Fibroblast of skin of right quadriceps (primary cell): Measurements from ENCODE around the gene AFF3.
A peak's percentile ranks its signal among the peaks of the same experiment; 100 is the strongest.
"Not testable (repeated sequence)": the region's sequence is repeated elsewhere in the genome, so short reads cannot be mapped to it uniquely, and the experiment has no call there.

Experiments used
- DNase-seq: peaks from one replicate; pipeline ENCODE4 v3.0.0-alpha.2; 2013

Gene AFF3

DNA sequence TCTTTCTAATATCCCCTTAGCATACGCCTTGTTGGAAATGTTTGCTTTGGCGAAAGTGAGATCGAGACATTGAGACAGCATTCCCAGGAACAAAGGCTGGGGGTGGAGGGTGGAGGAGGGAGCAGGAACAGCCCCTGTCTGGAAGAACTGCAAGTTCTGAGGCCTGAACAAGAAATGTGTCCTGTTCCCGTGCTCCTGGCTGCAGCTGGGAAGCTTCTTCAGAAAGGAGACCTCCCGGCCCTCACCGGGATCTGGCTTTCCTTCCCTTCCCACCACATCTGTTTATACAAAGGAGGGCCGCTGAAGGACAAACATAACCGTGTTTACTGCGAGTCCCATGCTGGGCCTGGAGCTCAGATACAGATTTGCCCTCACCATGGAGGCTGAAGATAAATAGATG is 35.9 kb downstream of the AFF3 start:
- peak; percentile 7 for DNase-seq

DNA sequence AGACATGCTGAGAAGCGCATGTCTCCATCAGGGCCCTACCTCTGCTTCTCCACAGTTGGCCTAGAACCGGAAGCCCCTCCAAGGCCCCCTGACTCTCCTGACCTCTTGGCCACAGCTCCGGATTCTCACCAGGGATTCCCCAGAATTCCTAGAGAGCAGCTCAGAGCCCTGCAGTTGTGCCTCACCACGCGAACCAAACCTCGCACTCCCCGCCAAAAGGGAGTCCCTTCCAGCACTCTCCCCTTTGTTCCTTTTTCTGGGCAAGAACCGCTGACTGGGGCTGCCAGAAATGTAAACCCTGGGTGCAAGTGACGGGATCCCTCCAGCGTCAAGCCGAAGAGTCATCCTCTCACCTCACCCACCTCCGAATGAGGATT is 36.7 kb downstream of the AFF3 start:
- DNase-seq, result peak; percentile 11

DNA sequence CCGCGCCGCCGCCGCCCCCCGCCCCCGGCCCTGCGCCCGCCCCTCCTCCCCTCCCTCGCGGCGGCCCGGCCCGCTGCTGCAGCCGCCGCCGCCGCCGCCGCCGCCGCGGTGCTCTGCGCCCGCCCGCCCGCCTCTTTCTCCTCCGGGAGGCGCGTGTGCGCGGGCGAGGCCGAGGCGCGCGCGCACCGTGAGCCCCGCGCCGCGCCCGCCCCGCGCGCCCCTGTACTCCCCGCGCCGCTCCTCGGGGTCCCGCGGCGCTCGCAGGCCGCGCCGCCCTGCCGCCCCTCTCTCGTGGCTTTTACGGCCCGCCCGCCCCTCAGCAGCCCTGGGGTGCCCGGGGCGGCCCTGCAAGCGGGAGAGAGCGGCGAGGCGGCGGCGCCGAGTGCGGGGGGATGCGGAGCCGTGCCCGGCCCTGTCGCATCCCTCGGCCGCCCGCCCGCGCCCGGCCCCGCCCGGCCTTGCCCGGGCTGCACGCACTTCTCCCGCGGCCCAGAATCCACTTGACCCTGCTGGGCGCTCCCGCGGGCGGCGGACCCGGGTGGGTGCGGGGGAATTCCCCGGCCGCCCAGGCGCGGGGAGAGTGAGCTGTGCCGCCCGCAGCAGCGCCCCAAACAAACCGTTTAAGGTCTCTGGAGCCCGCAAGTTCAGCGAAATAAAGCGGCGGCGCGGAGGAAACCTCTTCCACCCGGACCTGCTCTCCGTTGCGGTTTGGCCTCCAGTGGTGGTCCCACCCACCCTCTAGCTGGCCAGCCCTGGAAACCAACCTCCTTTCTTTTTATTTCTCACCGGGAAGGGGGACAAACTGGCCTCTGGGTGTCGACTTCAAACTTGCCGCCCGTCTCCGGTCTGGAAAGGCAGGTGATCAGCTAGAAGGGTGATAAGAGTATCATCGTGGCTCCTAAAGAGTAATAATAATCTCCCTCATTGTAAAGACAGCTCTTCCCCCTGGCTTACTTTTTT is 37.4 kb downstream of the AFF3 start:
- peak; percentile 34 for DNase-seq

DNA sequence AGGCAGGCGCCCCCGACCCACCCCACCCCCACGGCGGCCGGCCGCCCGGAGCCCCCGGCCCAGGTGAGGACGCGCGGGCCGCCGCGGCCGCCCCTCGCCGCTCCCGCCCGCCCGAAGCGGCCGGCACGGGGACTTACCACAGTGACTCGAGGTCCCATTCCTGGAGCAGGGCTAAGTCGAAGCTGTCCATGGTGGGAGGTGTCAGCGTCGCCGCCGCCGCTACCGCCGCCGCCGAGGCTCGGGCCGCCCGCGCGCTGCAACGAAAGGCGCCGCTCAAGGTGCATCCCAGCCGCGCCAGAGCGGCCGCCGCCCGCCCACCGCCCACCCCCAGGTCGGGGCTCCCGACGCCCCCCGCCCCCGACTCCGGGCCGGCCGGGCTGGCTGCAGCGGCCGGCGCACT is 38.1 kb downstream of the AFF3 start:
- DNase-seq, result not testable (repeated sequence)

DNA sequence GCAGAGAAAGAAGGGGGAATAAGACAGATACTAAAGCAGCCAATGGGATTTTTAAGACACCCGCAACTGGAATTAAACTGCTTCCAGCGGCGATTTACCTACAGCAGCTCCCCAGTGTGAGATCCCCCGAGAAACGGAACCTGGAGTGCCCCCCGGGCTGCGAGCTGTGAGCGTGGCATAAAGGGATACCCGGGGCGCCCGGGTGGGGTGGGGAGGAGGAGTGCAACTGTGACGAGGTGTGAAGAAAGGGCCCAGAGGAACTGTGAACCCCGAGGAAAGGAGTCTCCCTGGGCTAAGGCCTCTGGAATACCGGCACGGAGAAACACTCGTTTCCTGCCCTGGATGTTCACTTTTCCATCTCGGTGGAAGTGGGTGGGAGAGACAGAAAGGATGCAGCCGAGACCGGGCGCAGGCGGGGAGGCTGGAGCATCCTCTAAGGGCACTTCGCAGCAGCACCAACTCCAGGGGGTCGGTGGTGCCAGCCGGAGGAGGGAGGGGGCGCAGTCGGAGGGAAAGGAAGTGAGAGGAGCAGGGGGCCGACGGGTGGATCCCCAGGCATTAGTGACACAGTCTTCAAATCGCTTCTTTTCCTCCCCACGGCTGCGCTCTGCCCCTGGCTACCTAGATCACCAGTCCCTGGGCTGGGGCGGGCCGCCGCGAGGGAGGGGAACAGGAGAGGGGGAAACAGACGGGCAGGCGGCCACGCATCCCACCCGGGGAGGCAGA is 38.7 kb downstream of the AFF3 start:
- not testable (repeated sequence) for DNase-seq

DNA sequence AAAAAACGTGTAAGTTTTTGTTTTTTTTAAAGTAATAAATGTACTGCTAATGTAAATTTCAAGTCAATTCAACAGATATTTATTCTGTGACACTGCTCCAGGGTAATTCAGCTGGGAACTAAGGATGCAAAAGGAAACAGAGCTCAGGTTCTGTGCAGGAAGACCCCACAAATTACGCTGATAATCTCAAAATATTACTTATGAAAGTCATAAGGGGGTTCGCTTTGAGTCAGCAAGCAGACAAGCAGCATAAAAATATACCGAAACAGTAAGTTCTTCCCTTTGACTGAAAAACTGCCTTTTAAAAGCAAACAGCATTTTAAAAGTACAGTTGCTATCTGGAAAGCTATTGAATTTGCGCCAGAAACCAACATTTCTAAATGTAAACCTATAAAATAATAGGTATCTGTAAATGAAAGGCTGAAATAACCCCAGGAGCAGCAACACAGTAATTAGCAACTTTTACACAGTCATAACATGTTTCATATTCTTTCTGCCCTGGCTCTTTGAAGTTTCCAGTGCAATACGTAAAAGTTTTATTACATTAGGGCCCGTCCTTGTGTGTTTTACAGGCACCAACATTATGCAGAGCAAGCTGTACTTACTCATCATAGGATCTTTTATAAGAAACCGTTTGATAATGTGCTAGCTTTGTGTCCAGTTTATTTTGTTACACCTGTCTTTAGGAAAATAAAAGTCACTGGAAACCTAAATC is 39.8 kb downstream of the AFF3 start:
- DNase-seq, result not testable (repeated sequence)

DNA sequence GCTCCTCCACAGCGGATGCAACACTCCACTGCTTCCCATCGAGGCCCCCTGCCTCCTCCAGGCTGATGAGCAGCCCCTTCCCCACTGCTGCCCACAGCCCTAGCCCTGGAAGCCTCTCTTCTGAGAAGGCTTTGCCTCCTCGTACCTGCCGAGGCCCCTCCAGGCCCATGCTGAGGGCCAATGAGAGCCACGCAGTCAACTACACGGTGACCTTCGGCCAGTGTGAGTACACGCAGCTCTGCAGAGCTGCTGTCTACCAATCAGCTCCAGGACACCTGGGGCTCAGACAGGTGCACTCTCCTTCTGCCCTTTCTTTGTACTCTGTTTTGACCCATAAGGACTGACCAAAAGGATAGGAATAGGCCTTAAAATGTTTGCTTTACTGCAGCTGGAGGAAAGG is 43.5 kb downstream of the AFF3 start:
- not testable (repeated sequence) for DNase-seq

DNA sequence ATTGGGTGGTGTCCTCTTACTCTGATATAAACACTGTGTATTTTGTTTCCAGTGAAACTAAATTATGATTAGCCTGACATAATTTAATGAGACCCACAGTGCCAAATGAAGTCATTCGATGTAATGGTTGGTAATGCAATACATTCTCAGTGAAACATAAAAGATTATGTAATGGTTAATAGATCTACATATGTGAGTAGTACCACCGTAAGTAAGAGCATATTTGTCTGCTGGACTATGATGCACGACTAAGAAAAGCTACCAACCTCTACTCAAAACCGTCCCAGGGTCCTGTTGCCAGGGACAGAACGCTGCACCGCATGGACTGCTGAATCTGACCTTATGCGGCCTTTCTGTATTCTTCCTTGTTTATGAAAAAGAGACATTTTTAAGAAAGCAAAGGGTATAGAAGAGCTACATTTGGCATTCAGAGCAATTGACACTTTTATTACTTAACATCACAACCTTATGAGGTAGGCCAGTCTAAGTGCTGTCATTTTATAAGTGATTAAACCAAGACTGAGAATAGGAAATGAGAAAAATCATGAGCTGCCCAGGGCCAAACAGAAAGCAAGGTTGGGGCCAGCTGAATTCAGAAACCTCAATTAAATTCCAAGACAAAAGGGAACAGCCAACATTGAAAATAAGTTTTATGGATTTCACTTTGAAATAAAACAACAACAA is 44.6 kb downstream of the AFF3 start:
- not testable (repeated sequence) for DNase-seq

DNA sequence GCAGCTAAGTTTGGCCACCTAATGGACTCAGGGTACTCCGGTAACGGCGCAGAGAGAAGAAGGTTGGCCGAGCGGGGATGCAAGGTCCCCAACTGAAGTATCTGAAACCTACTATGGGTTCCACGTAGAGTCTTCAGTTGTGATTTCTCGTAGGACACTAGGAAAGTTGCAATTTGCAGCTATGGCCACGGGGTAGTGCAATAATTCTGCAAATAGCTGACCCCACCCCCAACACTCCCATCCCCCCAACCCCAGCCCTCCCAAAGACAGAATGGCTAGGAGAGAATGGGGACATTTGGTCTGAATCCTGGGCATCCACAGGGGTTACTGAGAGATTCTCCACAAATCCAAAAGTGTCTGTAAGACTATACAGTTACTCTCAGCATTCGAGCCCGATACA is 46.5 kb downstream of the AFF3 start:
- DNase-seq, result not testable (repeated sequence)

DNA sequence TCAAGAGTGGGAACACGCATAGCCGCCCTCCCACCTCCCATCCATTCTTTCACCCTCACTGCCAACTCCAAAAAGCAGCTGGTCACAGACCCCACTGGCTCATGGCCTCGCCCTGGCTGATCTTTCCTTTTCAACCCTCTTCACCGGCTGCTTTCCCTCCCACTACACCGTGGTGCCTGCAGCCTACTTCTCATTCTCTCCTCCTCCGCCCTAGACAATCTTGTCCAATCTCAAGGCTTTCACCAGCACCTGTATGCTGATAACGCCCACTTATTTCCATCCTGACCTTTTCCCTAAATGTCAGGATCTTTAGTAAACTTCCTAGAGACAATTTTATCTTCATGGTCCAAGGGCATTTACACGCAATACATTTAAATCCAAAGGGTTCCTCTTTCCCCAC is 50.6 kb downstream of the AFF3 start:
- not testable (repeated sequence) for DNase-seq

DNA sequence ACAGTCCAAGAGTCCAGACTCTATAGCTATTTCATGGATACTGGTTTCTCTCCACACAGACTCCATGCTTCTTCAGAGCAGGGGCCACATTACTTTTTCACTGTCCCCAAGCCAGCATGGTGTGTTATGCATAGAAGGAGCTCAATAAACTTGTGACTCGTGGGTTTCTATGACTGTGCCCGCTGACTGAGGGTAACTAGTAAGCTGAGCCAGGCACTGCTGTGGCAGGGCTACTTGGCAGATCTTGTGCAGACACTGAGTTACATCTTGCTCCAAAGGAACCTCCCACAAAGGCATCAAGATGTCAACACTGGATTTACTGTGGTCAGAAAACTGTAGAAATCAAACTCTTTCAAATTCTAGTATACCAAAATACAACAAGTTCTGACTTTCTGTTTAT is 56.6 kb downstream of the AFF3 start:
- not testable (repeated sequence) for DNase-seq

DNA sequence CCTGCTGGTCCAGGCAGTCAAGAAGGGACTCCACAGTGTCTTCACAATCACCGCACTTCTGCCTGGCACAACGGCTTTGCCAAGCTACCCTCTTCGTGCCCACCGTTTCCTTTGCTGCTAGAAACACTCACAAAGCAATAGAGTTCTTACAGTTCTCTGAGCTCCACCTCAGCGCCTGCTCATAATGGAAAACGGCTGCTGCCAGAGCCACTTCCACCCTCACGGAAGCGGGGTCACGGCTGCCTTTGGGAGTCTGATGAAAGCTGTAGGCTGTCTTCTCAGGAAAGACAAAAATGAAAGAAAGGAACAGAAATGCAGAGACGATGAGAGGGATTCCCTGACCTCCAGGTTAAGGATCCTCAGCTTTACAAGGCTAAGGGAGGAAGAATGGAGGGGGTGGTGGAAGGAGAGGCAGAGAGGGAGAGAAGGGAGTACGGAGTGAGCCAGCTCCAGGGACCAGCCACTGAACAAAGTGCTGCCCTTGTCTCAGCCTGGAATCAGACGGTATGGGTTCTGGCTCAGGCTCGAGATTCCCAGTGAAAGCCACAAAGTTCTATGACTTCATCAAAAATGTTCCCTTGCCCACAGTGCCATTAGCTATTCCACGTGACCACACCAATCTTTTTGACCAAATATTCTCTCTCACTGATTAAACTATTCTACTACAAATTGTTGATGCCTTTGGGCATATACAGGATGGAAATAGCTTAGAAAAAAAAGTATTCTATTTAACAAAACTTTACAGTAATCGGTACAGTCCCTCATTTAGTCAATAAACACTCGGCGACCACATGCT is 58.8 kb downstream of the AFF3 start:
- DNase-seq, result peak; percentile 43

DNA sequence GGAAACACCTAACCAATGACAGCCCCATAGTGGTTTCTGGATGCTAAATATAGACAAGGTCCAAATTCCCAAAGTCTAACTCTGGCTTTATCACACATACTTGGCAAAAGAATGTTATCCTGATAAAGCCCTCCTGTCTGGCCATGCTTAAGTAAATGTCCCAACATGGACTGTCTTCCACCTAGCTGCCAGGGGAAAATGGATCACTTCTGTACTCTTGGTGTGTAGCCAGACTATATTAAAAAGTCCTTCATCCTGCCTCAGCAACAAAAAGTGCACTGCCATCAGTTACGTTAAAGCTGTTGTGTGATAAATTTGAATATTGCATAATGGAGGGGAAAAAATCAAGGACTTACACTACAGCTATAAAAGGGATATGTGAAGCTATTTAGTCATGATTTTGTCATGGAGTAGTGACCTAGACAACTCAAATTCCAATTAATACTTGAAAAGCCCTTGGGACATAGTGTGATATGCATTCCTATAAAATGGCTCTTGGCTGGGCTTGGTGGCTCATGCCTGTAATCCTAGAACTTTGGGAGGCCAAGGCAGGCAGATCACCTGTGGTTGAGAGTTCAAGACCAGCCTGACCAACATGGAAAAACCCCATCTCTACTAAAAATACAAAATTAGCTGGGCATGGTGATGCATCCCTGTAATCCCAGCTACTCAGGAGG is 60.0 kb downstream of the AFF3 start:
- peak; percentile 52 for DNase-seq

DNA sequence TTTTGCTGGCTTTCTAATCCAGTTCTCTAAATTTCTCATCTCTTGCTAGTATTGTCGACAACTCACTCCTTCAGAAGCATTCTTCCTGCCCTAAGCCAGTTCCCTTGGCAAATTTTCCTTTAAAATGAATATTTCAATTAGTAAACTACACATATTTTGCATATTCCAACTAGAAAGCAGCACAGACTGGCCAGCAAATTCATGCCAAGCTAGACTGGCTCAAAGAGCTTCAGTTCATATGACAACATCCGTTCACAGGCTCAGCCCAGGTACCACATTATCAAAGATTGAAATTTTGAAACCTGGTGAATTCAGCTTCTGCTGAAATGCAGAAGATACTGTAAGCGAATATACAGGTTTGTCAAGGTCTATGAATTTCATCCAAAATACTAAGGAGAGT is 64.5 kb downstream of the AFF3 start:
- no peak for DNase-seq

DNA sequence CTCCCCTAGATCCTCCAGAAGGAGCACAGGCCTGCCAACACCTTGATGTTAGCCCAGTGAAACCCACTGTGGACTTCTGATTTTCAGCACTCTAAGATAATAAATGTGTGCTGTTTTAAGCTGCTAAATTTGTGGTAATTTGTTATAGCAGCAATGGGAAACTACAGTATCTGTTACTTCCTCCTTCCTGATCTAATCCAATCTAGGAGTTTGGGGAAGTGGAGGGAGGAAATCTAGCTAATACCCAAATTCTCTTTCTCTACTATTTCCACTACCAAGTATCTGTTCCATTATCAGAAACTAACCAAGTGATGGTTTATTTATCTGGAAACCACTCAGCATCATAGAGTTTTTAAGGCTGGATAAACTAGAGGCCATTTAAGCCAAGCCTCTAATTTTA is 64.9 kb downstream of the AFF3 start:
- no peak for DNase-seq

DNA sequence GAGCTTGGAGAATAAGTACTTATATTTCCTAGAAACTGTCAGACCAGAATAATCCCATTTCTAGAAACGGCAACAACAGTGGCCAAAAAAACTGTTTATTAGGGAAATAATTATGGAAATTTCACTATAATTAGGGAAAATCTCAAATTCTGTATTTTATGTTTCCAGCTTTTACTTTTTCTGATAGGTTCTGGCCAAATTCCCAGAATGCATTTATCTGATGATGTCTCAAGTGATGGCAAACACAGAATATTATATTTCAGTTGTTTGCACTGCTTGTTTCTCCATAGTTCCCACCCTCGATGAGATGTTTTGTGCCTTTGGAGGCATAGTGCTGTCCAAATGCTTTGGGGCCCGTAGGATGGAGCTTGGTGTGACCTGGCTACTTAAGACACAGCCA is 66.9 kb downstream of the AFF3 start:
- DNase-seq, result no peak

DNA sequence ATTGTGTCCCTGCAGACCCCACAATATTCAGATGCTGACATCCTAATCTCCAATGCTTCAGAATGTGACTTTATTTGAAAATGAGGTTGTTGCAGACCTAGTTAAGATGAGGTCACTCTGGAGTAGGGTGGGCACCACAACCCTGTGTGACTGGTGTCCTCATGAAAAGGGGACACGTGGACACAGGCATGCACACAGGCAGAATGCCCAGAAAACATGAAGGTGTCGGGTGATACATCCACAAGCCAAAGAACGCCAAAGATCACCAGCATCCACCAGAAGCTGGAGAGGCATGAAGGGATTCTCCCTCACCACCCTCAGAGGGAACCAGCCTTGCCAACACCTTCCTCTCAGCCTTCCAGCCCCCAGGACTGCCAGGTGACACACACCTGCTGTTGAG is 69.3 kb downstream of the AFF3 start:
- DNase-seq, result no peak

DNA sequence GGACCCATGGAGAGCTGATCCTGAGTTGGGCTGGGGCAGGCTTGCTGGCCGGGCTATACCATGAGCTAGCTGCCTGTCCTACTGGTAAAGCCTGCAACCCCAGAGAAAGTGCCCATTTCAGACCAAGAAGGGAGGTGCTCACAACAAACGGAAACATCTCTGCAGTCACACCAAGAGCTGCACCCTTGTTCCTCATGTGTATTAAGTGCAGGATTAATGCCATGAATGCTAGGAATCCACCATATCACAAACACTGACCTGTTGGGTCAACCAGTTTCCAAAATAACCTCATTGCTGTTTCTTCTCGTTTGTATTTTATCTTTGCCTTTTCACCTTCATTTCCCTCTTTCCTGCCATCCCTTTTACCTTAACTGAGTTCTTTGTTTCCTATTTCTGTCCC is 69.9 kb downstream of the AFF3 start:
- no peak for DNase-seq

DNA sequence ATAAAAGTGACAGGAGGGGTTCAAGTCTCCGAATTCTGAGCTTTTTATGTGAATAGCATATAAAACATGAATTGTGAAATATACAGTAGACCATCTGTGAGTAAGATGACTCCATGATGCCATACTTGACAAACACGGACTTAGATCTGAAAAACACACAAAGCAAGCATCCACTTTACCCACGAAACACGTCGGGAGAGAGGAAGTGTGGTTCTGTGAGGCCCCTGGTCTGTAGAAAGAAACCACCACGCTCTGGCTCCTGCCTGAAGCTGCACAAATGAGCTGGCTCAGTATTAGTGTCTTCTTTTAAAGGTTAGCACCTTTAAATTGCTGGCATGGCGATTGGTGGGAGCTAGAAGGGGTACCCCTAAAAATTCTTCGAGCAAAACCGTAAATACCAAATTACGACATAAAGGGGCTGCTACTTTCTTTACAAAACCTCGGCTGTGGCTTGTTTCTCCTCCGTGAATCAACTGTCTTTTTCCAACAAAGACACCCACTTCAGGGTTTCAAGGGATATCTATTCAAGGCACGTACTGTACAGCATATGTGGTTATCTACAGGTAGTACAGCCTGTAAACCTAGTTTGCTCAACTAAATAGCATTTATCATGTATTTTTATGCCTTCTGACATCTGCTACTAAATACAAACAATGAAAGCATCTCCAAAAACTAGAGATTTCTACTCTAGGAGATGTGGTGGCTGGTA is 70.9 kb downstream of the AFF3 start:
- peak; percentile 45 for DNase-seq

DNA sequence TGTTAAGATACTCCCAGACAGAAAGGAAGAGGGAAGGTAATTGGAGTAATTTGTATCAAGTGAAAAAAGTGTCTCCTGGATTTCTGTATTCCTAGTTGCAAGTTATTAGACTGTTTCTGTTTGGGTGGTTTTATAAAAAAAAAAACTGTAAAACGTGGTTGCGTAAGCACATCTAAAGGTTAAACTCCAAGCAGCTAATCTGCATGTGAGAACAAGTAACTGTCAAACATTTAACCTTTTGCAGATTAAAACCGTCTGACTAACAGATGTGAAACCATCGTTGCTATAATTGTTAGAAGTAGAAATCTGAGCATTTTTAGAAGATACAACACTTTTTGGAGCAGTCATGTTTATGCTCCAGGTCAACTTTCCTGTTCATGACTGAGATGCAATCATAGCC is 72.3 kb downstream of the AFF3 start:
- DNase-seq, result peak; percentile 69

DNA sequence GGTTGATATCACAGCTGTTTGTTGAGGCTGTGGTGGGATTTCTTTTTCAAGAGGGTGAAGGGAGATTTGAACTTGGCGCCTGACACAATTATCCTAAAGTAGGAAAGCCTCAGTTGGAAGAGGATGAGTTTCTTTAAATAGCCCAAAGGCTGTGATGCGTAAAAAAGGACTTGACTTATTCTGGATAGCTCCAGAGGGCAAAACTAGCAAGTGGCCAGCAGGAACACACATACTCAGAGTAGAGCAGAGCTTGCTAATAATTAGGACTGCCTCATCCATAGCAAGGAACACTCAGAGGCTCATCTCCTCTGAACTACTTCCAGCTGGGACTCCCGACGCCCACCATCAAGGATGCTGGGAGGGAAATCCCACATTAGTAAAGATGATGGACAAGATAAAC is 74.0 kb downstream of the AFF3 start:
- no peak for DNase-seq
